Measurements from ENCODE around the gene ZNF561.

Gene ZNF561

DNA sequence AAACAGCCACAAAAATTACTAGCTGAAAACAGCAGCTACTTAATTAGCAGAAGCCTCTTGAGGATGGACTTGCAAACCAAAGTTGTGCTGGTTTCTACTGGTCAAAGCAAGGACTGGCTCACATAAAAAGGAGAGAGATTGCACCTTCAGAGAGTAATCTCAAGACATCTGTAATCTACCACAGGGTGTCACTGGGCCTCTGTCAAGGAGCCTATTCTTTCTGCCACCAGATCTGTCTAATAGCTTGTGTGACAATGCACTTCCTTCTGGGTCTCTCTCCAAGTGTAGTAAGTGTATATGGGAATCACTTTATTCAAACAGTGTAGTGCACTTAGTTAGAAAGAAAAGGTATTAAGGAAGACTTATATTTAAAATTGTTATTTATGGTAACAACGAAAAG, 24.4 kb upstream of the ZNF561 start:
- Histone ChIP-seq H3K4me2 (ENCODE audit: low read length) (no peak overlapping the region), H3F3A (ENCODE audit: insufficient read depth, low read length) (no peaks in the 10 kb centered on the region), H3K9me2 (ENCODE audit: low read depth, low read length) (no peaks in the 10 kb centered on the region), H3K9me3 (ENCODE audit: low read length) (no peaks in the 10 kb centered on the region), H3K4me1 (ENCODE audit: insufficient read depth, low read length, severe bottlenecking) (no peaks in the 10 kb centered on the region), H3K9ac (ENCODE audit: low read length) (no peak overlapping the region), H3K4me3 (ENCODE audit: low read depth, low read length, poor library complexity, severe bottlenecking) (no peak overlapping the region), H3K36me3 (ENCODE audit: insufficient read depth, low read length) (peaks cover 26% of the 10 kb centered on the region), H3K79me2 (ENCODE audit: insufficient read depth, low read length) (no peaks in the 10 kb centered on the region), H4K20me1 (ENCODE audit: insufficient read depth, low read length) (no peaks in the 10 kb centered on the region), H2AFZ (ENCODE audit: low read length) (no peak overlapping the region), H3K27ac (ENCODE audit: low read depth, low read length, poor library complexity, severe bottlenecking) (no peak overlapping the region), H3K27me3 (ENCODE audit: insufficient read depth, low read length) (no peaks in the 10 kb centered on the region)
- TF ChIP-seq, protein P1, sequence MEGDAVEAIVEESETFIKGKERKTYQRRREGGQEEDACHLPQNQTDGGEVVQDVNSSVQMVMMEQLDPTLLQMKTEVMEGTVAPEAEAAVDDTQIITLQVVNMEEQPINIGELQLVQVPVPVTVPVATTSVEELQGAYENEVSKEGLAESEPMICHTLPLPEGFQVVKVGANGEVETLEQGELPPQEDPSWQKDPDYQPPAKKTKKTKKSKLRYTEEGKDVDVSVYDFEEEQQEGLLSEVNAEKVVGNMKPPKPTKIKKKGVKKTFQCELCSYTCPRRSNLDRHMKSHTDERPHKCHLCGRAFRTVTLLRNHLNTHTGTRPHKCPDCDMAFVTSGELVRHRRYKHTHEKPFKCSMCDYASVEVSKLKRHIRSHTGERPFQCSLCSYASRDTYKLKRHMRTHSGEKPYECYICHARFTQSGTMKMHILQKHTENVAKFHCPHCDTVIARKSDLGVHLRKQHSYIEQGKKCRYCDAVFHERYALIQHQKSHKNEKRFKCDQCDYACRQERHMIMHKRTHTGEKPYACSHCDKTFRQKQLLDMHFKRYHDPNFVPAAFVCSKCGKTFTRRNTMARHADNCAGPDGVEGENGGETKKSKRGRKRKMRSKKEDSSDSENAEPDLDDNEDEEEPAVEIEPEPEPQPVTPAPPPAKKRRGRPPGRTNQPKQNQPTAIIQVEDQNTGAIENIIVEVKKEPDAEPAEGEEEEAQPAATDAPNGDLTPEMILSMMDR (IDR thresholded peaks at IDR 0.05; ENCODE audit: low read length) = peak; percentile 10; the same call in 1 of the 2 replicates
- TF ChIP-seq EZH2 (IDR thresholded peaks at IDR 0.05; ENCODE audit: borderline replicate concordance, low read length) = no peak

DNA sequence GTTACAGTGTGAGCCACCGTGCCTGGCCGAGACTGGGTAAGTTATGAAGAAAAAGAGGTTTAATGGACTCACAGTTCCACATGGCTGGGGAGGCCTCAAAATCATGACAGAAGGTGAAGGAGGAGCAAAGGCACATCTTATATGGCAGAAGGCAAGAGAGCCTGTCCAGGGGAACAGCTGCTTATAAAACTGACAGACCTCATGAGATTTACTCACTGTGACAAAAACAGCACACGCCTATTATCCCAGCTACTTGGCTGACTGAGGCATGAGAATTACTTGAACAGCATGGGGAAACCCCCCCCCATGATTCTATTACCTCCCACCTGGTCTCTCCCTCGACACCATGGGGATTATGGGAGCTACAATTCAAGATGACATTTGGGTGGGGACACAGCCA, 23.4 kb upstream of the ZNF561 start:
- no peak overlapping the region for H3K4me3 ChIP-seq (ENCODE audit: low read depth, low read length, poor library complexity, severe bottlenecking)
- H3F3A ChIP-seq (ENCODE audit: insufficient read depth, low read length) = no peaks in the 10 kb centered on the region
- no peak overlapping the region for H3K27ac ChIP-seq (ENCODE audit: low read depth, low read length, poor library complexity, severe bottlenecking)
- no peaks in the 10 kb centered on the region for H3K4me1 ChIP-seq (ENCODE audit: insufficient read depth, low read length, severe bottlenecking)
- H3K9me2 ChIP-seq (ENCODE audit: low read depth, low read length) = no peaks in the 10 kb centered on the region
- no peak overlapping the region for H2AFZ ChIP-seq (ENCODE audit: low read length)
- no peak overlapping the region for H3K4me2 ChIP-seq (ENCODE audit: low read length)
- H3K79me2 ChIP-seq (ENCODE audit: insufficient read depth, low read length) = no peaks in the 10 kb centered on the region
- peaks cover 19% of the 10 kb centered on the region for H3K36me3 ChIP-seq (ENCODE audit: insufficient read depth, low read length)
- TF ChIP-seq, protein P1 (IDR thresholded peaks at IDR 0.05; ENCODE audit: low read length) = no peak
- no peak for TF ChIP-seq EZH2 (IDR thresholded peaks at IDR 0.05; ENCODE audit: borderline replicate concordance, low read length)
- H4K20me1 ChIP-seq (ENCODE audit: insufficient read depth, low read length) = no peaks in the 10 kb centered on the region
- H3K9ac ChIP-seq (ENCODE audit: low read length) = no peak overlapping the region
- no peaks in the 10 kb centered on the region for H3K27me3 ChIP-seq (ENCODE audit: insufficient read depth, low read length)
- H3K9me3 ChIP-seq (ENCODE audit: low read length) = no peaks in the 10 kb centered on the region

GRCh38 chr19:9641810-9642209, 20.8 kb upstream of the ZNF561 start:
- Histone ChIP-seq H3K79me2 (ENCODE audit: insufficient read depth, low read length) (no peaks in the 10 kb centered on the region), H3K4me1 (ENCODE audit: insufficient read depth, low read length, severe bottlenecking) (no peaks in the 10 kb centered on the region), H4K20me1 (ENCODE audit: insufficient read depth, low read length) (no peaks in the 10 kb centered on the region), H3K9ac (ENCODE audit: low read length) (no peak overlapping the region), H3K9me3 (ENCODE audit: low read length) (no peaks in the 10 kb centered on the region), H3K9me2 (ENCODE audit: low read depth, low read length) (no peaks in the 10 kb centered on the region), H3F3A (ENCODE audit: insufficient read depth, low read length) (no peaks in the 10 kb centered on the region), H3K27ac (ENCODE audit: low read depth, low read length, poor library complexity, severe bottlenecking) (no peak overlapping the region), H3K4me2 (ENCODE audit: low read length) (no peak overlapping the region), H2AFZ (ENCODE audit: low read length) (no peak overlapping the region), H3K36me3 (ENCODE audit: insufficient read depth, low read length) (no peaks in the 10 kb centered on the region; the same call in 1 of the 2 replicates), H3K27me3 (ENCODE audit: insufficient read depth, low read length) (no peaks in the 10 kb centered on the region), H3K4me3 (ENCODE audit: low read depth, low read length, poor library complexity, severe bottlenecking) (no peak overlapping the region)
- TF ChIP-seq EZH2 (IDR thresholded peaks at IDR 0.05; ENCODE audit: borderline replicate concordance, low read length) = no peak
- TF ChIP-seq, protein P1 (IDR thresholded peaks at IDR 0.05; ENCODE audit: low read length) = no peak

Measured in OCI-LY1 (cell line).